Thyroid gland (tissue), 4 donors: ENCODE results near the gene ENOX1. TPM values are rescaled to one million over a fixed set of nuclear protein-coding genes. Genes with fewer than 3 reads are reported as not detected.

ENCODE experiments used
- DNase-seq, 2 donors: peaks; one replicate each; pipeline ENCODE4 v3.0.0-alpha.2; 2019
- H3K27ac ChIP-seq, 3 donors: fragments of 200-600 bp; sonication (generic); 1 replicate in 2 of 3; 2 replicates in 1 of 3; pipeline ENCODE4 v1.5.1; 2016 to 2019; ENCODE audit warnings: mild to moderate bottlenecking in 1 of 3, moderate library complexity in 1 of 3
- H3K27me3 ChIP-seq: fragments of 200-600 bp; sonication (generic); one replicate; pipeline ENCODE4 v1.5.1; 2019
- H3K36me3 ChIP-seq, 2 donors: fragments of 200-600 bp; sonication (generic); one replicate each; pipeline ENCODE4 v1.5.1; 2016 to 2019
- H3K4me1 ChIP-seq, 2 donors: fragments of 200-600 bp; sonication (generic); one replicate each; pipeline ENCODE4 v1.5.1; 2017 to 2019
- H3K4me3 ChIP-seq, 3 donors: fragments of 200-600 bp; sonication (generic); replicated peaks in 1 of 3; 1 replicate in 2 of 3; 2 replicates in 1 of 3; pipeline ENCODE4 v1.5.1; 2016; ENCODE audit warnings: mild to moderate bottlenecking in 1 of 3
- H3K9me3 ChIP-seq: fragments of 200-600 bp; sonication (generic); one replicate; pipeline ENCODE4 v1.5.1; 2017
- POLR2A ChIP-seq, 2 donors: fragments of 450-650 bp; IDR thresholded peaks; one replicate each; pipeline ENCODE4 v1.6.1; 2017; ENCODE audit warnings: antibody characterized with exemption in 2 of 2, mild to moderate bottlenecking in 2 of 2, moderate library complexity in 1 of 2
- WGBS, 2 donors: methylation state at CpG; one replicate each; pipeline ENCODE4 v1.1.5; 2017; 5-methylcytosine and 5-hydroxymethylcytosine counted together
- intact Hi-C: fragments of 100-400 bp; cut with DNase I; formaldehyde crosslinking; loops from one replicate; pipeline ENCODE4 v1.15.1; 2023
- total RNA-seq, 4 donors: library from RNA; depleted of rRNA; stranded (reverse); fragments of >200 nt; gene quantifications; one replicate each; pipeline ENCODE4 v1.2.3, GENCODE V29; 2016
- TF ChIP-seq, protein P1 (sequence below), 6 experiments: fragments of 200-600 bp in 3 of 6; fragments of 450-650 bp in 3 of 6; sonication (generic) in 3 of 6; IDR thresholded peaks; one replicate each; pipeline ENCODE4 v1.5.1; 2016 to 2019; ENCODE audit warnings: antibody characterized with exemption in 6 of 6, mild to moderate bottlenecking in 2 of 6, inconsistent platforms in 1 of 6, moderate library complexity in 1 of 6

Gene ENOX1
- total RNA-seq, 4 donors from 2014 or later = 0.13 to 1.8 (median 0.31) TPM

DNA sequence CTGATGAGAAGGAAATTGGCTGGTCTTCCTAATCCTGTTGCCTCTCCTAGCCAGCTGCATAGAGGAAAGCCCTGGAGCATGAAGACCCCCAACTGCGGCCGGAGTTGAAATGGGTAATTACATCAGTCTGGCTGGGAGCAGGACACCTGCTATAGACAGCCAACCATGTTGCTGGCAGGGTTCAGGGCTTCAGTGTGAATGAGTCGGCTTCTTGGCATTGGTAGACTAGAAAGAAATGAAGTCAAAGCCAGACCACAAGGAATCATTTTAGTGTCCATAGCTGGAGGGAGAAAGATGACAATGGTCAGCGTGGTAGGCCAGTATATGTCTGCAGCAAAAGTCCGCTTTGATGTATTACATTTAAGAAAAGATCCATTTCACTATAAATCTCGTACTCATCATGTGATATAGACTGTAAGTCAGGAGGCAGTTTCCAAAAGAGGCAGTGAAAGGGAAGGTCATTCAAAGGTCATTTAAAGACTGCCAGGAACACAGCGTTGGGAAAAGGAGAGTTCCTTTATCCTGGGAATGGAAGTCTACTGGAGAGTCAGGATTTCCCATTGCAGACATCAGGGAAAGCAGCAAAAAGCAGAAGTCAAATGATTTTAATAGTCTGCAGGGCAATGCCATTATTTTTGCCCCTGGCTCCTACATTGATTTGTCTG lies 500.7 kb downstream of the ENOX1 start:
- peaks cover 3 to 13% of the 10 kb centered on the region in 2 donors for H3K4me1 ChIP-seq
- H3K9me3 ChIP-seq = no peaks in the 10 kb centered on the region
- intact Hi-C loops = no loop called here
- H3K27me3 ChIP-seq = no peaks in the 10 kb centered on the region
- H3K27ac ChIP-seq = no peak overlapping the region
- no peak overlapping the region for H3K4me3 ChIP-seq
- WGBS, 2 donors = 70 to 73% methylated on average over 7 of the region's 7 CpGs
- no peak for DNase-seq
- H3K36me3 ChIP-seq = no peaks in the 10 kb centered on the region
- TF ChIP-seq POLR2A (IDR thresholded peaks at IDR 0.05) = no peak
- TF ChIP-seq, protein P1, sequence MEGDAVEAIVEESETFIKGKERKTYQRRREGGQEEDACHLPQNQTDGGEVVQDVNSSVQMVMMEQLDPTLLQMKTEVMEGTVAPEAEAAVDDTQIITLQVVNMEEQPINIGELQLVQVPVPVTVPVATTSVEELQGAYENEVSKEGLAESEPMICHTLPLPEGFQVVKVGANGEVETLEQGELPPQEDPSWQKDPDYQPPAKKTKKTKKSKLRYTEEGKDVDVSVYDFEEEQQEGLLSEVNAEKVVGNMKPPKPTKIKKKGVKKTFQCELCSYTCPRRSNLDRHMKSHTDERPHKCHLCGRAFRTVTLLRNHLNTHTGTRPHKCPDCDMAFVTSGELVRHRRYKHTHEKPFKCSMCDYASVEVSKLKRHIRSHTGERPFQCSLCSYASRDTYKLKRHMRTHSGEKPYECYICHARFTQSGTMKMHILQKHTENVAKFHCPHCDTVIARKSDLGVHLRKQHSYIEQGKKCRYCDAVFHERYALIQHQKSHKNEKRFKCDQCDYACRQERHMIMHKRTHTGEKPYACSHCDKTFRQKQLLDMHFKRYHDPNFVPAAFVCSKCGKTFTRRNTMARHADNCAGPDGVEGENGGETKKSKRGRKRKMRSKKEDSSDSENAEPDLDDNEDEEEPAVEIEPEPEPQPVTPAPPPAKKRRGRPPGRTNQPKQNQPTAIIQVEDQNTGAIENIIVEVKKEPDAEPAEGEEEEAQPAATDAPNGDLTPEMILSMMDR (IDR thresholded peaks at IDR 0.05) = no peak

DNA sequence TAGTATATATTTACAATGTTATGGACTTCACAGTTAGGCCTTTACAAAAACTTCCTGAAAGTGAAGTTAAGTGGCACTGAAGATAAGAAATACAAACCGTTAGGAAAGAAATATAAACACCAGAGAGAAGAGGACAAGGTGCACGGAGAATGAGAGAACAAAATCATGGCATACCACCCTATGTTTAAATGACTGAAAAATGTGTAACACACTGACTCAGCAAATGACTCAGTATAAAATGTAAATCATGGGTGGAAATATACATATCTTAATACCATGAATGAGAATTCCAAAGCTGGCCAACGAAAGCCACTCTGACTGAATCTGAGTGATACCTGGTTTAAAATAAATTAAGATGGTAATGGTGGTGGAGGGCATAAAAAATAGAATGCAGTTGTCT lies 502.6 kb downstream of the ENOX1 start:
- H3K36me3 ChIP-seq = no peaks in the 10 kb centered on the region
- DNase-seq = no peak
- intact Hi-C loops = no loop called here
- no peaks in the 10 kb centered on the region for H3K27me3 ChIP-seq
- no peaks in the 10 kb centered on the region for H3K9me3 ChIP-seq
- peaks cover under 1 to 4% of the 10 kb centered on the region in 2 donors for H3K4me1 ChIP-seq
- TF ChIP-seq, protein P1 (IDR thresholded peaks at IDR 0.05) = no peak
- TF ChIP-seq POLR2A (IDR thresholded peaks at IDR 0.05) = no peak
- no peak overlapping the region for H3K4me3 ChIP-seq
- H3K27ac ChIP-seq = no peak overlapping the region
- WGBS, 2 donors = 79 to 83% methylated on average over 3 of the region's 3 CpGs

DNA sequence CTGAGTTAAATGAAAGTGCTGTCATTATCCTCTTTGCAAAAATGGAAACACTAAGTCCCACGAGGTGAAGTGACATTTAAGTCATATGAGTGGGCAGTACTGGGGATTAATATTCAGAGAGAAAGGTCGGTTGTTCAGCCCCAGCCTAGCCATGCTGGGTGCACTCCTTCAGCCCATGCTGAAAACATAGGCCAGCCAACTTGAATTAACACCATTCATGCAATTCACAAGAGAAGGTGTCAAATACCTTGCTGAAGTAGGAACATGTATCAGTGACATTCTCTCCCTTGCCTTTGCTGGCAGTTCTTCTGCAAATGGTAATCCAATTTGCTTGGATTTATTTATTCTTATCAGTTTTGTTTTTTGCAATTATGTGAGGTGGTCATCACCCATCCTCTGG lies 507.1 kb downstream of the ENOX1 start:
- DNase-seq = no peak
- TF ChIP-seq POLR2A (IDR thresholded peaks at IDR 0.05) = no peak
- TF ChIP-seq, protein P1 (IDR thresholded peaks at IDR 0.05) = no peak
- Histone ChIP-seq H3K4me3 (no peak overlapping the region), H3K36me3 (no peaks in the 10 kb centered on the region), H3K27ac (no peak overlapping the region), H3K9me3 (no peaks in the 10 kb centered on the region), H3K4me1 (peaks cover 4 to 6% of the 10 kb centered on the region in 2 donors), H3K27me3 (no peaks in the 10 kb centered on the region)
- intact Hi-C loops = no loop called here
- WGBS, 2 donors = 56 to 73% methylated on average over 2 of the region's 2 CpGs

DNA sequence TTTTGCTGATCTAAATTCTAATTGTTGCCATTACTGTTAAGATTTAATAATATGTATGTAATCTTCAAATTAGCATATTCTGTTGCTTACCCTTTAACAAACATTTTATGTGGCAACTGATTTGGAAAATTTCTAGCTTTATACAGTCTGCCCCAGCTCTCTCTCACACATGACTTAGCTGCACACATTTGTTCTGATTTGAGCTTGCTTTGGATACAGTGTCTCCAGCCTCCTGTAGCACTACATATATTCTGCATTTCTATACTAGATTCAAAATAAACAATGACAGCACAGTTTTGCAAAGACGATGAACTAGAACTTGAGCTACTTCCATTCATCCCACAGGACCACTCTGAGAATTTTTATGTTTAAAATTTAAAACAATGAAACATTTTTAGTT lies 508.6 kb downstream of the ENOX1 start:
- no peaks in the 10 kb centered on the region for H3K36me3 ChIP-seq
- H3K4me1 ChIP-seq = peaks cover 4 to 6% of the 10 kb centered on the region in 2 donors
- H3K9me3 ChIP-seq = no peaks in the 10 kb centered on the region
- 42 to 59% methylated on average over 1 of the region's 1 CpG for WGBS, 2 donors
- H3K27ac ChIP-seq = no peak overlapping the region
- H3K27me3 ChIP-seq = no peaks in the 10 kb centered on the region
- no peak for DNase-seq
- intact Hi-C loops = no loop called here
- TF ChIP-seq, protein P1 (IDR thresholded peaks at IDR 0.05) = no peak
- no peak for TF ChIP-seq POLR2A (IDR thresholded peaks at IDR 0.05)
- H3K4me3 ChIP-seq = no peak overlapping the region

DNA sequence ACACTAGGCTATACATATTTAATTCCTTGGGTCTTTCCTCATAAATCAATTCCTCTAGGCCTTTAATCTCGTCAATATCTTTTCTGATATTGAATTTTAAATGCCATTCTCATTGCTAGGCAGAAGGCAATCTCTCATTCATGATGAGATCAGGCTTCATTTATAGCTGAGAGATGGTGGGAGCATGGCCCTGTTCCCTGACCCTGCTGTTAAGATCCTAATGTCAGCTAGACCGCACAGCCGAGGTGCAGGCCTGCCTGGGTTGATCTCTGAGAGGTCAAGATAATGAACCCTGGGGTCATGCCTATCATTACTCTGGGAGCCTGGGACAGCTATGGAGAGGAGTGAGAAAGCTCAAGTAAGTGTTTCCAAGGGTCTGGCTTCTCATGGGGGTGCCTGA lies 509.6 kb downstream of the ENOX1 start:
- WGBS, 2 donors = 83 to 89% methylated on average over 3 of the region's 3 CpGs
- Histone ChIP-seq H3K4me3 (no peak overlapping the region), H3K27me3 (no peaks in the 10 kb centered on the region), H3K9me3 (no peaks in the 10 kb centered on the region), H3K4me1 (peaks cover 4 to 6% of the 10 kb centered on the region in 2 donors), H3K27ac (no peak overlapping the region), H3K36me3 (no peaks in the 10 kb centered on the region)
- DNase-seq = no peak
- no peak for TF ChIP-seq POLR2A (IDR thresholded peaks at IDR 0.05)
- TF ChIP-seq, protein P1 (IDR thresholded peaks at IDR 0.05) = no peak
- intact Hi-C loops = no loop called here
